A549 (cell line): Measurements from ENCODE around the gene IKBKG.

Experiments
- CBX8 ChIP-seq: fragments of 200-600 bp; sonication (generic); IDR thresholded peaks from 2 replicates; pipeline ENCODE4 v1.6.1; 2016
- CTCF ChIP-seq: fragments of >200 bp; sonication (Bioruptor Twin); formaldehyde crosslinking; IDR thresholded peaks from 3 replicates; pipeline ENCODE4 v1.5.1; 2016
- EP300 ChIP-seq, 2 experiments: fragments of >200 bp; sonication (Bioruptor Twin); formaldehyde crosslinking; IDR thresholded peaks; 2 replicates in 1 of 2; 3 replicates in 1 of 2; pipeline ENCODE4 v1.6.1; 2016 to 2017
- MAFK ChIP-seq: fragments of 450-650 bp; IDR thresholded peaks from 2 replicates; pipeline ENCODE4 v1.6.1; 2014; ENCODE audit not compliant: partially characterized antibody
- PBX3 ChIP-seq: IDR thresholded peaks from 2 replicates; pipeline ENCODE4 v1.6.1; 2012
- POLR2A ChIP-seq: IDR thresholded peaks from 2 replicates; pipeline ENCODE4 v1.6.1; 2012; ENCODE audit warnings: mild to moderate bottlenecking, low read length
- RAD21 ChIP-seq, 2 experiments: fragments of >200 bp in 1 of 2; sonication (Bioruptor Twin) in 1 of 2; formaldehyde crosslinking in 1 of 2; IDR thresholded peaks in 1 of 2; conservative IDR thresholded peaks in 1 of 2; 2 replicates in 1 of 2; 3 replicates in 1 of 2; pipeline ENCODE4 v1.6.1; 2012 to 2018; ENCODE audit warnings: inconsistent platforms in 1 of 2
- RCOR1 ChIP-seq: fragments of 150-350 bp; IDR thresholded peaks from 2 replicates; pipeline ENCODE4 v1.6.1; 2014; ENCODE audit warnings: antibody characterized with exemption, low read length, low read depth
- RFX5 ChIP-seq: fragments of 450-650 bp; IDR thresholded peaks from 2 replicates; pipeline ENCODE4 v1.7.1; 2014; ENCODE audit warnings: antibody characterized with exemption, mild to moderate bottlenecking, moderate library complexity
- SREBF2 ChIP-seq: fragments of 450-650 bp; IDR thresholded peaks from 2 replicates; pipeline ENCODE4 v1.6.1; 2014; ENCODE audit warnings: mild to moderate bottlenecking, moderate library complexity

- no peak for TF ChIP-seq RCOR1
- TF ChIP-seq POLR2A = no peak
- no peak for TF ChIP-seq CBX8
- TF ChIP-seq SREBF2 = no peak
- no peak for TF ChIP-seq EP300 (IDR thresholded peaks at IDR 0.05)
- TF ChIP-seq CTCF = no peak
- TF ChIP-seq RAD21 (conservative IDR thresholded peaks at IDR 0.05 in 1 of 2, IDR thresholded peaks at IDR 0.05 in 1 of 2) = no peak
- TF ChIP-seq MAFK = no peak
- no peak for TF ChIP-seq PBX3
- no peak for TF ChIP-seq RFX5
Observed at GRCh38 chrX:154519389-154519788, 28.0 kb upstream of the IKBKG start.
